Sigmoid colon (tissue), 7 donors: ENCODE results near the gene CSF3R. TPM values are rescaled to one million over a fixed set of nuclear protein-coding genes. Genes with fewer than 3 reads are reported as not detected.
A peak's percentile ranks its signal among the peaks of the same experiment; 100 is the strongest.

Experiments used
- DNase-seq: peaks from one replicate; pipeline ENCODE4 v3.0.0-alpha.2; 2019
- H3K27ac ChIP-seq, 4 donors: fragments of 200-600 bp; sonication (generic); one replicate each; pipeline ENCODE4 v1.5.1; 2016 to 2019; ENCODE audit warnings: mild to moderate bottlenecking in 1 of 4
- H3K27me3 ChIP-seq, 3 donors: fragments of 200-600 bp; sonication (generic); one replicate each; pipeline ENCODE4 v1.5.1; 2019; ENCODE audit warnings: mild to moderate bottlenecking in 1 of 3
- H3K36me3 ChIP-seq, 4 donors: fragments of 200-600 bp; sonication (generic); one replicate each; pipeline ENCODE4 v1.5.1; 2016 to 2019
- H3K4me1 ChIP-seq, 4 donors: fragments of 200-600 bp; sonication (generic); one replicate each; pipeline ENCODE4 v1.5.1; 2017 to 2019
- H3K4me3 ChIP-seq, 4 donors: fragments of 200-600 bp; sonication (generic); one replicate each; pipeline ENCODE4 v1.5.1; 2017 to 2019; ENCODE audit warnings: mild to moderate bottlenecking in 2 of 4, moderate library complexity in 1 of 4
- H3K9me3 ChIP-seq, 4 donors: fragments of 200-600 bp in 3 of 4; sonication (generic) in 3 of 4; one replicate each; pipeline versions ENCODE4 v1.5.1 to v1.6.1; 2013 to 2019
- EP300 ChIP-seq, 4 donors: sonication (generic); formaldehyde crosslinking; IDR thresholded peaks; one replicate each; pipeline ENCODE4 v1.6.1; 2017; ENCODE audit warnings: antibody characterized with exemption in 4 of 4
- POLR2A ChIP-seq, 2 donors: fragments of 450-650 bp; IDR thresholded peaks; one replicate each; pipeline ENCODE4 v1.6.1; 2016; ENCODE audit warnings: antibody characterized with exemption in 2 of 2, mild to moderate bottlenecking in 2 of 2, moderate library complexity in 2 of 2
- POLR2AphosphoS5 ChIP-seq, 4 donors: sonication (generic); formaldehyde crosslinking; IDR thresholded peaks; one replicate each; pipeline ENCODE4 v1.6.1; 2017; ENCODE audit warnings: antibody characterized with exemption in 4 of 4
- WGBS, 2 donors: extraction: QIAGEN DNeasy Blood & Tissue Kit; methylation state at CpG; one replicate each; pipeline ENCODE4 v1.1.7; 2013; 5-methylcytosine and 5-hydroxymethylcytosine counted together
- intact Hi-C: fragments of 100-400 bp; cut with DNase I; formaldehyde crosslinking; loops from one replicate; pipeline ENCODE4 v1.15.1; 2023
- polyA plus RNA-seq, 3 donors: library from polyadenylated mRNA; stranded (reverse); fragments of 200-250 nt; gene quantifications; one replicate each; pipeline ENCODE4 v1.2.3, GENCODE V29; 2013
- total RNA-seq, 4 donors: library from RNA; depleted of rRNA; stranded (reverse); fragments of >200 nt; gene quantifications; one replicate each; pipeline ENCODE4 v1.1.0, GENCODE V29; 2016
- TF ChIP-seq, protein P1 (sequence below), 4 experiments: fragments of 450-650 bp in 3 of 4; fragments of 200-600 bp in 1 of 4; IDR thresholded peaks; one replicate each; pipeline ENCODE4 v1.5.1; 2016 to 2019; ENCODE audit warnings: antibody characterized with exemption in 4 of 4, mild to moderate bottlenecking in 3 of 4, moderate library complexity in 2 of 4
- donor health status: healthy with polysubstance abuse.
- donor health status: Bipolar disorder and iron deficiency.
- donor health status: healthy.

The CSF3R gene
- total and polyA plus RNA-seq, 7 donors, result 3.9 to 9.1 (median 7.5) TPM

DNA sequence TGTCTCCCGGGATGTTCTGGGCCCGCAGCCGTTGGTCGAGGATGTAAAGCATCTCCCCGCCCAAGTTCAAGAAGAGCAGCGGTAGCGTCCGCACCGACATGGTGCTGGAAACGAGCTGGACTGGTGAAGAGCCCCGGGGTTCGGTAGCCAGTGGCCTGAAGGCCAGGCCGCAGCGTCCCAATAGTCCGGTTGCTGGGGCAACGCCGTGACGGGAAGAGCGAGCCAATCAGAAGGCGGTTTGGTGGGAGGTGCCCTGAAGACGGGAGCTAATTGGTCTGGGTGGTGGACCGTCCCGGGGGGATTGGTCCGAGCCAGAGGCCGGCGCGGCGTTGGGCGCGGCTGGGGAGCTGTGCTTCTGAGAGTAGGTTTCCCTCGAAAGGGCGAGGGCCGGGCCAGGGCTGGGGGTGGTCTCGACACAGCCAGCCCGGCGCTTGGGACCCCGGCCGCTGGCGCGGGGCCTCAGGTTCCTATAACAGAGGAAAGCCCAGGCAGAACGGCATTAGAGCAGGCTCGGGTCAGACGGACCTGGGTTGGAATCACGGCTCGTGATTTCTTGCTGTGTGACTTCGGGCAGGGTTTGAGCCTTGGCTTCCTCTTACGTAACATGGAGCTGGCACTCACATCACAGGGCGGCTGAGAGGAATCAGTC, 32.3 kb downstream of the CSF3R start, which contains the start of gene OSCP1:
OSCP1 (minus strand) TSS at position 182 of the 649 bp plus-strand sequence; CDS start at position 100, 82 bp downstream.
- DNase-seq, result peak; percentile 98

DNA sequence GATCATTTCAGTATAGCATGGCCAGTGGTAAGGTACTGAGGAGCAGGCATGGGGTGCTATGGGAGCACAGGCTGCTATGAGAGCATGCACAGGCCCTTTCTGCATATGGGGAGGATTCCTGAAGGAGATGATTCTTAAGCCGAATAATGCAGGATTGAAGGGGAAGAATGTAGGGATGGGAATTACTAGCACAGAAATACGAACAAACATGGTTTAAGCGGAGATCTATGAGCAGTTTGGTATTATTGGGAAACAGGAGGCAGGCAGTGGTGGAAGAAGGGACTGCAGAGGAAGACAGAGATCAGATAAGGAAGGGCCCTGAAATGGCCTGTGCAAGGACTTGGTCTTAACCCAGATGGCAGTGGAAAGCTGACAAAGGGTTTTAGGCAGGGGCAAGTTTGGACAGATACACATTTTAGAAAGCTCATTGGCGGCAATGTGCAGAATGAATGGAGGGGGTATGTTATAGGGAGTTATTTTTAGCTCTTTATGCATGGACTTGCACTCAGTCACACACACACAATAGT, 34.1 kb downstream of the CSF3R start:
- H3K27me3 ChIP-seq, result no peaks in the 10 kb centered on the region
- no peak for DNase-seq
- H3K4me3 ChIP-seq, result no peak overlapping the region
- no peak overlapping the region for H3K27ac ChIP-seq
- H3K4me1 ChIP-seq, result peaks cover 0 to 21% (median 14%) of the 10 kb centered on the region in 4 donors
- intact Hi-C loops, result no loop called here
- WGBS, 2 donors, result 91 to 95% methylated on average over 4 of the region's 4 CpGs
- TF ChIP-seq POLR2AphosphoS5 (IDR thresholded peaks at IDR 0.05), result no peak
- no peak for TF ChIP-seq EP300 (IDR thresholded peaks at IDR 0.05)
- no peak for TF ChIP-seq POLR2A (IDR thresholded peaks at IDR 0.05)
- TF ChIP-seq, protein P1, sequence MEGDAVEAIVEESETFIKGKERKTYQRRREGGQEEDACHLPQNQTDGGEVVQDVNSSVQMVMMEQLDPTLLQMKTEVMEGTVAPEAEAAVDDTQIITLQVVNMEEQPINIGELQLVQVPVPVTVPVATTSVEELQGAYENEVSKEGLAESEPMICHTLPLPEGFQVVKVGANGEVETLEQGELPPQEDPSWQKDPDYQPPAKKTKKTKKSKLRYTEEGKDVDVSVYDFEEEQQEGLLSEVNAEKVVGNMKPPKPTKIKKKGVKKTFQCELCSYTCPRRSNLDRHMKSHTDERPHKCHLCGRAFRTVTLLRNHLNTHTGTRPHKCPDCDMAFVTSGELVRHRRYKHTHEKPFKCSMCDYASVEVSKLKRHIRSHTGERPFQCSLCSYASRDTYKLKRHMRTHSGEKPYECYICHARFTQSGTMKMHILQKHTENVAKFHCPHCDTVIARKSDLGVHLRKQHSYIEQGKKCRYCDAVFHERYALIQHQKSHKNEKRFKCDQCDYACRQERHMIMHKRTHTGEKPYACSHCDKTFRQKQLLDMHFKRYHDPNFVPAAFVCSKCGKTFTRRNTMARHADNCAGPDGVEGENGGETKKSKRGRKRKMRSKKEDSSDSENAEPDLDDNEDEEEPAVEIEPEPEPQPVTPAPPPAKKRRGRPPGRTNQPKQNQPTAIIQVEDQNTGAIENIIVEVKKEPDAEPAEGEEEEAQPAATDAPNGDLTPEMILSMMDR (IDR thresholded peaks at IDR 0.05), result no peak
- no peaks in the 10 kb centered on the region for H3K36me3 ChIP-seq
- no peaks in the 10 kb centered on the region for H3K9me3 ChIP-seq

More for the DNA sequence above, 32.3 kb downstream of the CSF3R start, which contains the start of gene OSCP1:
- Histone ChIP-seq H3K27me3 (no peaks in the 10 kb centered on the region), H3K4me1 (peaks cover 0 to 21% (median 14%) of the 10 kb centered on the region in 4 donors), H3K9me3 (no peaks in the 10 kb centered on the region), H3K27ac (peak within 1 kb of the TSS; percentile 93 to 97 (median 96)), H3K36me3 (peaks cover 3 to 14% (median 9%) of the 10 kb centered on the region in 4 donors), H3K4me3 (peak within 1 kb of the TSS; percentile 56 to 80 (median 61))
- 1% methylated on average over 48 of the region's 48 CpGs for WGBS, 2 donors
- TF ChIP-seq, protein P1 (IDR thresholded peaks at IDR 0.05), result no peak
- TF ChIP-seq POLR2A (IDR thresholded peaks at IDR 0.05), result peak; percentile 87 to 93
- no peak for TF ChIP-seq EP300 (IDR thresholded peaks at IDR 0.05)
- TF ChIP-seq POLR2AphosphoS5 (IDR thresholded peaks at IDR 0.05), result peak; percentile 95 to 98 (median 97)
- intact Hi-C loops, result no loop called here

DNA sequence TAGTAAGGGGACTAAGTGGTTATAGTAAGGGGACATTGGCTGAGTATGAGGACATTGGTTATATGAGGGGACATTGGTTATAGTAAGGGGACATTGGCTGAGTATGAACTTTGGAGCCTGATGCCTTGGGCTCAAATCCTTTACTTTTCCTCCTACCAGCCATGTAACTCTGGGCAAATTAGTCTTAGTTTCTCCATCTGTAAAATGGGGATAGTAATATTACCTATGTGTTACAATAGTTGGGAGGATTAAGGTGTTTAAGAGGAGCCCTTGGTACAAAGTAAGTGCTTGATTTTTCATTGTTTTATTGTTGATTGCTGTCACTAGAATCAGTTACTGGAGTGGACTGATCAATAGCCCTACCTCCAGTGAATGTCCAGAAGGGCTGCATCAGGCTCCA, 35.3 kb downstream of the CSF3R start:
- no peak overlapping the region for H3K27ac ChIP-seq

GRCh38 chr1:36446746-36447145, 36.0 kb downstream of the CSF3R start:
- WGBS, 2 donors, result 55 to 85% methylated on average over 5 of the region's 5 CpGs
- Histone ChIP-seq H3K36me3 (no peaks in the 10 kb centered on the region), H3K27me3 (no peaks in the 10 kb centered on the region), H3K4me3 (no peak overlapping the region), H3K9me3 (no peaks in the 10 kb centered on the region), H3K4me1 (peaks cover 0 to 21% (median 14%) of the 10 kb centered on the region in 4 donors), H3K27ac (no peak overlapping the region)
- TF ChIP-seq, protein P1 (IDR thresholded peaks at IDR 0.05), result no peak
- no peak for TF ChIP-seq POLR2A (IDR thresholded peaks at IDR 0.05)
- intact Hi-C loops, result no loop called here
- no peak for DNase-seq

More for the DNA sequence above, 35.3 kb downstream of the CSF3R start:
- TF ChIP-seq EP300 (IDR thresholded peaks at IDR 0.05), result no peak
- TF ChIP-seq POLR2AphosphoS5 (IDR thresholded peaks at IDR 0.05), result no peak
- no peak for TF ChIP-seq POLR2A (IDR thresholded peaks at IDR 0.05)
- TF ChIP-seq, protein P1 (IDR thresholded peaks at IDR 0.05), result no peak
- intact Hi-C loops, result no loop called here
- Histone ChIP-seq H3K4me1 (peaks cover 0 to 21% (median 14%) of the 10 kb centered on the region in 4 donors), H3K9me3 (no peaks in the 10 kb centered on the region), H3K36me3 (no peaks in the 10 kb centered on the region), H3K4me3 (no peak overlapping the region), H3K27me3 (no peaks in the 10 kb centered on the region)
- no peak for DNase-seq
